ENCODE measurements around the gene DBNL.

GRCh38 chr7:44058759-44059218, 14.3 kb downstream of the DBNL start:
- TF ChIP-seq POLR2A (IDR thresholded peaks at IDR 0.05), result no peak
- no peak for TF ChIP-seq CTCF (IDR thresholded peaks at IDR 0.05)
